ENCODE measurements around the gene DNAJB4. TPM values are rescaled to one million over a fixed set of nuclear protein-coding genes. Genes with fewer than 3 reads are reported as not detected.

DNAJB4 gene
- total and polyA plus RNA-seq, 2 of the 8 experiments (the other 6 are each of a cell fraction or from before 2014, with no cell fraction given), result 6.6 to 21.8 TPM

DNA sequence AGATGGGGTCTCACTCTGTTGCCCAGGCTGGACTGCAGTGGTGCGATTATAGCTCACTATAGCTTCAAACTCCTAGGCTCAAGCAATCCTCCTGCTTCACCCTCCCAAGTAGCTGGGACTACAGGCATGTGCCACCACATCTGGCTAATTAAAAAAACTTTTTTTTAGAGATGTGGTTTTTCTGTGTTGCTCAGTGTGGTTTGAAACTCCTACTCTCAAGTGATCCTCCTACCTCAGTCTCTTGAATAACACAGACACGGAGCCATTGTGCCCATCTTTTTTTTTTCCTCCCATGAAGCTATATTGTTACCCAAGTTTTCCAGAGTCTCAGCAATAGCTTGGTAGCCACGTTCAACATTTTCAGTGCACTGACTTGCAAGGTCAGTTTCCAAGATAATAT lies 43.7 kb downstream of the DNAJB4 start:
- H3K4me2 ChIP-seq (ENCODE audit: insufficient read depth in 1 of 2, low read depth in 2 of 2, low read length in 2 of 2), result no peak overlapping the region
- no peak overlapping the region for H2BK120ac ChIP-seq (replicated peaks; ENCODE audit: low read depth, low read length)
- H3K4me1 ChIP-seq (replicated peaks in 1 of 4; ENCODE audit: control insufficient read depth in 3 of 4, insufficient read depth in 4 of 4, low read length in 3 of 4), result peaks cover 0 to 13% (median 6%) of the 10 kb centered on the region in 4 experiments; a peak in 3 of 7 replicates
- no peak overlapping the region for H2AFZ ChIP-seq (ENCODE audit: low read length)
- ChIA-PET POLR2A (ENCODE audit: partially characterized antibody) (interaction anchor here (2.1 kb wide), 1 partner anchor 10 kb away, joined by 5 read pairs; no protein-coding TSS in a partner anchor), CTCF (ENCODE audit: partially characterized antibody) (interaction anchor here (0.7 to 2.5 kb wide), 3 partner anchors 10 to 66 kb away, joined by 3 to 6 read pairs (median 5); no protein-coding TSS in a partner anchor)
- no peak overlapping the region for H4K91ac ChIP-seq (replicated peaks; ENCODE audit: insufficient read length, low read length)
- H2BK5ac ChIP-seq (ENCODE audit: low read depth, low read length), result no peak overlapping the region
- H2BK12ac ChIP-seq (ENCODE audit: low read depth, low read length), result no peak overlapping the region
- no peak overlapping the region for H3K27ac ChIP-seq (ENCODE audit: low read depth, low read length)
- no peak for FAIRE-seq
- no peak overlapping the region for H4K5ac ChIP-seq (ENCODE audit: insufficient read length, low read depth, low read length)
- no peak overlapping the region for H3K4me3 ChIP-seq (ENCODE audit: extremely low read depth in 1 of 4, insufficient read depth in 2 of 4, low read depth in 3 of 4, low read length in 4 of 4)
- H3K9ac ChIP-seq (replicated peaks in 1 of 4; ENCODE audit: extremely low read depth in 1 of 4, low read depth in 3 of 4, low read length in 3 of 4), result no peak overlapping the region
- no peak overlapping the region for H2AK5ac ChIP-seq (ENCODE audit: low read depth, low read length)
- H2BK20ac ChIP-seq (ENCODE audit: low read length), result no peak overlapping the region
- no peaks in the 10 kb centered on the region for H4K20me1 ChIP-seq (replicated peaks in 1 of 2; ENCODE audit: control insufficient read depth in 1 of 2, insufficient read depth in 2 of 2, low read length in 2 of 2)
- TF ChIP-seq GTF2F1 (IDR thresholded peaks at IDR 0.05; ENCODE audit: borderline replicate concordance, low read depth, low read length) (no peak), BRCA1 (IDR thresholded peaks at IDR 0.05; ENCODE audit: low read depth, low read length) (no peak), JUN (IDR thresholded peaks at IDR 0.05; ENCODE audit: low read depth, low read length) (no peak), CTBP2 (IDR thresholded peaks at IDR 0.05; ENCODE audit: borderline replicate concordance, insufficient read depth, insufficient read length, low read length) (no peak), TBP (IDR thresholded peaks at IDR 0.05; ENCODE audit: low read depth, low read length) (no peak), NRF1 (IDR thresholded peaks at IDR 0.05; ENCODE audit: low read depth, low read length) (no peak), BACH1 (IDR thresholded peaks at IDR 0.05; ENCODE audit: low read length) (no peak)
- no peaks in the 10 kb centered on the region for H3K79me2 ChIP-seq (ENCODE audit: control insufficient read depth in 1 of 2, insufficient read depth in 2 of 2, low read length in 2 of 2)
- H3K9me3 ChIP-seq (ENCODE audit: insufficient read depth in 2 of 2, low read depth in 1 of 2, low read length in 1 of 2), result no peaks in the 10 kb centered on the region
- H3K79me1 ChIP-seq (ENCODE audit: low read depth, low read length), result no peaks in the 10 kb centered on the region
- DNase-seq (ENCODE audit: low read depth in 1 of 2, low spot score in 2 of 2), result no peak
- H3K36me3 ChIP-seq (ENCODE audit: control insufficient read depth in 2 of 4, insufficient read depth in 4 of 4, low read length in 3 of 4), result no peaks in the 10 kb centered on the region
- H3K23me2 ChIP-seq (ENCODE audit: low read depth, low read length), result peaks cover 13% of the 10 kb centered on the region; the same call in 1 of the 2 replicates
- H3K4ac ChIP-seq (replicated peaks; ENCODE audit: insufficient read length, low read depth, low read length), result no peak overlapping the region
- no peak overlapping the region for H3K56ac ChIP-seq (replicated peaks; ENCODE audit: insufficient read length, low read depth, low read length)
- H3K14ac ChIP-seq (ENCODE audit: insufficient read length), result no peak overlapping the region
- H3K18ac ChIP-seq (ENCODE audit: extremely low read depth, low read length), result no peak overlapping the region
- 93% methylated on average over 3 of the region's 3 CpGs; no CpG with 5 or more reads in 1 of the 2 experiments for WGBS, 2 experiments (ENCODE audit: extremely low coverage in 1 of 2, insufficient coverage in 1 of 2, insufficient read length in 1 of 2, insufficient replicate concordance in 2 of 2, low coverage in 1 of 2, low lambda C conversion rate in 2 of 2, missing lambda C conversion rate in 1 of 2)
- H2BK15ac ChIP-seq (ENCODE audit: low read length), result no peak overlapping the region
- peaks cover 4 to 28% (median 23%) of the 10 kb centered on the region in 4 experiments for H3K27me3 ChIP-seq (replicated peaks in 1 of 4; ENCODE audit: control insufficient read depth in 3 of 4, extremely low read depth in 1 of 4, insufficient read depth in 3 of 4, low read length in 3 of 4)
- H3K23ac ChIP-seq (ENCODE audit: insufficient read length), result no peak overlapping the region
- H4K8ac ChIP-seq (ENCODE audit: extremely low read depth, insufficient read depth, low read length), result no peak overlapping the region
